SHP77 treated with DMSO at 0.1 percent for 48 hours (cell line): ENCODE measurements around the gene CFAP141.
"Not testable (repeated sequence)": the region's sequence is repeated elsewhere in the genome, so short reads cannot be mapped to it uniquely, and the experiment has no call there.

Experiments
- DNase-seq: peaks from one replicate; lab custom pipeline; 2025; lab: John Stamatoyannopoulos, UW

The CFAP141 gene

GRCh38 chr1:154206196-154206595 lies at the start of gene CFAP141:
Gene CFAP141, minus strand, starts transcription at chr1:154206333. Its CDS starts 26 bp downstream, at chr1:154206307.
- DNase-seq, result no peak

GRCh38 chr1:154253671-154254070 lies 47.5 kb upstream of the CFAP141 start:
- DNase-seq, result no peak

- no peak for DNase-seq
Observed at GRCh38 chr1:154241703-154242351, 35.7 kb upstream of the CFAP141 start.

- DNase-seq, result no peak
Observed at GRCh38 chr1:154240294-154240833, 34.2 kb upstream of the CFAP141 start.

GRCh38 chr1:154239491-154239890 lies 33.4 kb upstream of the CFAP141 start:
- DNase-seq, result no peak

- DNase-seq, result no peak
Observed at GRCh38 chr1:154237880-154238506, 31.9 kb upstream of the CFAP141 start.

- no peak for DNase-seq
Observed at GRCh38 chr1:154237435-154237834, 31.3 kb upstream of the CFAP141 start.

- DNase-seq, result no peak
Observed at GRCh38 chr1:154236855-154237254, 30.7 kb upstream of the CFAP141 start.

- not testable (repeated sequence) for DNase-seq
Observed at GRCh38 chr1:154233127-154233526, 27.0 kb upstream of the CFAP141 start.

GRCh38 chr1:154231112-154231511 lies 25.0 kb upstream of the CFAP141 start:
- not testable (repeated sequence) for DNase-seq

- no peak for DNase-seq
Observed at GRCh38 chr1:154225370-154225769, 19.2 kb upstream of the CFAP141 start.

- DNase-seq, result no peak
Observed at GRCh38 chr1:154223621-154224020, 17.5 kb upstream of the CFAP141 start.

GRCh38 chr1:154222918-154223317 lies 16.8 kb upstream of the CFAP141 start:
- no peak for DNase-seq

GRCh38 chr1:154222518-154222917 lies 16.4 kb upstream of the CFAP141 start:
- DNase-seq, result no peak

- DNase-seq, result no peak
Observed at GRCh38 chr1:154221278-154222001, 15.3 kb upstream of the CFAP141 start.

GRCh38 chr1:154220970-154221277 lies 14.8 kb upstream of the CFAP141 start:
- no peak for DNase-seq

GRCh38 chr1:154220071-154220969 lies 14.2 kb upstream of the CFAP141 start, which contains the start of gene UBAP2L:
Gene UBAP2L, plus strand, starts transcription at chr1:154220955. Its CDS starts 4,169 bp downstream, at chr1:154225124.
- DNase-seq, result peak; percentile 100

GRCh38 chr1:154219541-154219940 lies 13.4 kb upstream of the CFAP141 start:
- no peak for DNase-seq

GRCh38 chr1:154218545-154218944 lies 12.4 kb upstream of the CFAP141 start:
- no peak for DNase-seq

GRCh38 chr1:154213274-154213673 lies 7.1 kb upstream of the CFAP141 start:
- no peak for DNase-seq

- DNase-seq, result no peak
Observed at GRCh38 chr1:154212083-154212482, 6.0 kb upstream of the CFAP141 start.
